IMR-90 (cell line): ENCODE measurements around the gene C17orf50.

Source experiments
- BHLHE40 ChIP-seq: fragments of 150-350 bp; IDR thresholded peaks from 2 replicates; pipeline ENCODE4 v1.6.1; 2016; ENCODE audit warnings: mild to moderate bottlenecking, low read depth, low read length
- POLR2A ChIP-seq: IDR thresholded peaks from 2 replicates; pipeline ENCODE4 v1.6.1; 2012; ENCODE audit warnings: mild to moderate bottlenecking, low read depth, low read length
- RCOR1 ChIP-seq: IDR thresholded peaks from 2 replicates; pipeline ENCODE4 v1.6.1; 2012; ENCODE audit warnings: mild to moderate bottlenecking, low read length, improper control_type of control experiment; ENCODE audit not compliant: insufficient replicate concordance
- TF ChIP-seq, protein P1 (sequence below): conservative IDR thresholded peaks from 2 replicates; pipeline ENCODE4 v1.5.1; 2012; ENCODE audit warnings: mild to moderate bottlenecking, low read depth, low read length, improper control_type of control experiment

DNA sequence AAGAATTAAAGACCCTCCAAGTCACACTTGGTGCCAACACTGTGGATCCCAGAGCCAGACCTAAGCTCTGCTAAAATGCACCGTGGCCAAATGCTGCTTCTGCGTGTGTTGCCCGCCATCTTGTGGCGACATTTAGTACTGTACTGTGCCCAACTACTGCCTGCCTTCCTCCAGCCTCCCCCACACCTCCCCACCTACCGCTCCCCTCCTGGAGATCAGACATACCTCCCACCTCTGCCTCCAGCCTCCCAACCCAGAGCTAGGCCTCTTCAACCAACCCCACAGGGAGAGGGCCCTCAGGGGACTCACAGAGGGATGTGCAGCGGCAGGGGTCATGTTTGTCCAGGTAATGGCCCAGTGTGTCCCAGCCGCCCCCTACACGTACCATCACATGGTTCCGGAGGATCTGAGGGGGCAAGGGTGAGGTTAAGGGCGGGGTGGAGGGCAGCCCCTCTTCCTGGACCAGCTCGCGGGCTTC lies 13.1 kb upstream of the C17orf50 start:
- TF ChIP-seq, protein P1, sequence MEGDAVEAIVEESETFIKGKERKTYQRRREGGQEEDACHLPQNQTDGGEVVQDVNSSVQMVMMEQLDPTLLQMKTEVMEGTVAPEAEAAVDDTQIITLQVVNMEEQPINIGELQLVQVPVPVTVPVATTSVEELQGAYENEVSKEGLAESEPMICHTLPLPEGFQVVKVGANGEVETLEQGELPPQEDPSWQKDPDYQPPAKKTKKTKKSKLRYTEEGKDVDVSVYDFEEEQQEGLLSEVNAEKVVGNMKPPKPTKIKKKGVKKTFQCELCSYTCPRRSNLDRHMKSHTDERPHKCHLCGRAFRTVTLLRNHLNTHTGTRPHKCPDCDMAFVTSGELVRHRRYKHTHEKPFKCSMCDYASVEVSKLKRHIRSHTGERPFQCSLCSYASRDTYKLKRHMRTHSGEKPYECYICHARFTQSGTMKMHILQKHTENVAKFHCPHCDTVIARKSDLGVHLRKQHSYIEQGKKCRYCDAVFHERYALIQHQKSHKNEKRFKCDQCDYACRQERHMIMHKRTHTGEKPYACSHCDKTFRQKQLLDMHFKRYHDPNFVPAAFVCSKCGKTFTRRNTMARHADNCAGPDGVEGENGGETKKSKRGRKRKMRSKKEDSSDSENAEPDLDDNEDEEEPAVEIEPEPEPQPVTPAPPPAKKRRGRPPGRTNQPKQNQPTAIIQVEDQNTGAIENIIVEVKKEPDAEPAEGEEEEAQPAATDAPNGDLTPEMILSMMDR = peak; percentile 92
- TF ChIP-seq BHLHE40 (no peak), POLR2A (peak; percentile 49; the same call in 1 of the 2 replicates), RCOR1 (no peak)
